Trophoblast cell (in vitro differentiated cells and primary cell): Measurements from ENCODE around the gene GINS3.

Experiments used
- DNase-seq, 2 donors: peaks; one replicate each; pipeline ENCODE4 v3.0.0-alpha.2; 2016
- H2AFZ ChIP-seq: 2 replicates; pipeline ENCODE4 v1.6.1; 2013; ENCODE audit warnings: low read length, moderate library complexity, mild to moderate bottlenecking; ENCODE audit not compliant: insufficient read depth, poor library complexity
- H2AK5ac ChIP-seq: 2 replicates; pipeline ENCODE4 v1.6.1; 2013; ENCODE audit warnings: mild to moderate bottlenecking, low read length
- H2BK120ac ChIP-seq: 2 replicates; pipeline ENCODE4 v1.6.1; 2013; ENCODE audit warnings: low read length, mild to moderate bottlenecking, moderate library complexity; ENCODE audit not compliant: insufficient read depth, poor library complexity
- H2BK12ac ChIP-seq: 2 replicates; pipeline ENCODE4 v1.6.1; 2013; ENCODE audit warnings: mild to moderate bottlenecking, low read length, moderate library complexity
- H2BK5ac ChIP-seq: 2 replicates; pipeline ENCODE4 v1.6.1; 2013; ENCODE audit warnings: low read length, low read depth, moderate library complexity, mild to moderate bottlenecking; ENCODE audit not compliant: poor library complexity
- H3K14ac ChIP-seq: 2 replicates; pipeline ENCODE4 v1.6.1; 2013; ENCODE audit warnings: mild to moderate bottlenecking, low read length
- H3K18ac ChIP-seq: 2 replicates; pipeline ENCODE4 v1.6.1; 2013; ENCODE audit warnings: mild to moderate bottlenecking, low read length
- H3K23ac ChIP-seq: 2 replicates; pipeline ENCODE4 v1.6.1; 2013; ENCODE audit warnings: low read length
- H3K27ac ChIP-seq: 2 replicates; pipeline ENCODE4 v1.5.1; 2013; ENCODE audit warnings: low read depth, mild to moderate bottlenecking, inconsistent platforms, low read length, moderate library complexity
- H3K27me3 ChIP-seq: 2 replicates; pipeline ENCODE4 v1.6.1; 2013; ENCODE audit warnings: inconsistent platforms, mild to moderate bottlenecking, low read length, moderate library complexity; ENCODE audit not compliant: insufficient read depth
- H3K36me3 ChIP-seq, 2 experiments: 1 replicate in 1 of 2; 2 replicates in 1 of 2; pipeline ENCODE4 v1.6.1; 2013; ENCODE audit warnings: low read length in 2 of 2, mild to moderate bottlenecking in 2 of 2, moderate library complexity in 1 of 2; ENCODE audit not compliant: insufficient read depth in 2 of 2, control insufficient read depth in 1 of 2
- H3K4ac ChIP-seq: 2 replicates; pipeline ENCODE4 v1.6.1; 2013; ENCODE audit warnings: low read depth, mild to moderate bottlenecking, low read length, moderate library complexity
- H3K4me1 ChIP-seq, 2 experiments: 1 replicate in 1 of 2; 2 replicates in 1 of 2; pipeline ENCODE4 v1.6.1; 2013; ENCODE audit warnings: low read length in 2 of 2, mild to moderate bottlenecking in 2 of 2, moderate library complexity in 1 of 2; ENCODE audit not compliant: insufficient read depth in 2 of 2, control insufficient read depth in 1 of 2
- H3K4me2 ChIP-seq: 2 replicates; pipeline ENCODE4 v1.6.1; 2013; ENCODE audit warnings: inconsistent platforms, mild to moderate bottlenecking, low read length, moderate library complexity
- H3K4me3 ChIP-seq: 2 replicates; pipeline ENCODE4 v1.5.1; 2013; ENCODE audit warnings: mild to moderate bottlenecking, low read depth, low read length, inconsistent platforms
- H3K79me1 ChIP-seq: one replicate; pipeline ENCODE4 v1.6.1; 2013; ENCODE audit warnings: low read length
- H3K79me2 ChIP-seq: 2 replicates; pipeline ENCODE4 v1.6.1; 2013; ENCODE audit warnings: low read length, mild to moderate bottlenecking; ENCODE audit not compliant: control insufficient read depth, insufficient read depth, poor library complexity
- H3K9ac ChIP-seq: 2 replicates; pipeline ENCODE4 v1.6.1; 2013; ENCODE audit warnings: mild to moderate bottlenecking, low read length
- H3K9me3 ChIP-seq: 2 replicates; pipeline ENCODE4 v1.6.1; 2013; ENCODE audit warnings: low read depth, mild to moderate bottlenecking, control low read depth, inconsistent platforms, low read length; ENCODE audit not compliant: insufficient read depth
- H4K12ac ChIP-seq: 2 replicates; pipeline ENCODE4 v1.6.1; 2013; ENCODE audit warnings: low read depth, mild to moderate bottlenecking, low read length, moderate library complexity
- H4K8ac ChIP-seq: 2 replicates; pipeline ENCODE4 v1.6.1; 2013; ENCODE audit warnings: low read depth, mild to moderate bottlenecking, low read length, moderate library complexity
- H4K91ac ChIP-seq: one replicate; pipeline ENCODE4 v1.6.1; 2013; ENCODE audit warnings: low read depth, mild to moderate bottlenecking, low read length, moderate library complexity
- WGBS: extraction: QIAGEN DNeasy Blood & Tissue Kit; methylation state at CpG from one replicate; pipeline ENCODE4 v1.1.7; 2013; ENCODE audit warnings: missing lambda C conversion rate; ENCODE audit not compliant: insufficient read length, insufficient coverage; ENCODE audit errors: extremely low coverage; 5-methylcytosine and 5-hydroxymethylcytosine counted together

The GINS3 gene

DNA sequence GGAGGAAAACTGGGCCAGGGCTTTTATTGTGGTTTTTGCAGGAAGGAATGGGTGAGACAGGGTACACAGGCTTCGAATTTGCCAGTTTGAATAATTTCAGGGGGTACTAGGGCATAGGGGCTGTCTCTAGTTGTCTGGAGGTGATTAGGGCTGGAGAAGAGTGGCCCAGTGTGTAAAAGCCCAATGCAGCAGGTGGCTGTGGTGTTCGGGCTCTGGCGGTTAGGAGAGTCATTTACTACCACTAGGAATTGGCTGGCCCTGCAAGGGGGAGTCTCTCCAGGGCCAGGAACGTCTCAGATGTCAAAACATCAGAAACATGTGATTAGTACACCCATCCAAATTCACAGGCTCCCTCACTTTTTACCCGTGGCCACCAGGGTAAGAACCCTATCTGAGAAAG, 50.3 kb downstream of the GINS3 start:
- no peaks in the 10 kb centered on the region for H3K36me3 ChIP-seq
- H3K9me3 ChIP-seq: peaks cover 4% of the 10 kb centered on the region
- no peak overlapping the region for H2AK5ac ChIP-seq
- H3K23ac ChIP-seq: no peak overlapping the region
- no peak overlapping the region for H4K91ac ChIP-seq
- no peak overlapping the region for H2BK5ac ChIP-seq
- H2BK120ac ChIP-seq: no peak overlapping the region
- H4K8ac ChIP-seq: no peak overlapping the region
- no peak overlapping the region for H3K14ac ChIP-seq
- WGBS: no CpG with 5 or more reads among the region's 5 CpGs
- H4K12ac ChIP-seq: no peak overlapping the region
- H3K18ac ChIP-seq: no peak overlapping the region
- no peak overlapping the region for H3K4ac ChIP-seq
- no peak overlapping the region for H3K9ac ChIP-seq
- no peaks in the 10 kb centered on the region for H3K79me1 ChIP-seq
- H2AFZ ChIP-seq: no peak overlapping the region
- H2BK12ac ChIP-seq: no peak overlapping the region
- H3K27me3 ChIP-seq: no peaks in the 10 kb centered on the region
- no peak overlapping the region for H3K4me3 ChIP-seq
- H3K79me2 ChIP-seq: no peaks in the 10 kb centered on the region
- no peak overlapping the region for H3K27ac ChIP-seq
- H3K4me1 ChIP-seq: no peaks in the 10 kb centered on the region
- no peak for DNase-seq
- no peak overlapping the region for H3K4me2 ChIP-seq

DNA sequence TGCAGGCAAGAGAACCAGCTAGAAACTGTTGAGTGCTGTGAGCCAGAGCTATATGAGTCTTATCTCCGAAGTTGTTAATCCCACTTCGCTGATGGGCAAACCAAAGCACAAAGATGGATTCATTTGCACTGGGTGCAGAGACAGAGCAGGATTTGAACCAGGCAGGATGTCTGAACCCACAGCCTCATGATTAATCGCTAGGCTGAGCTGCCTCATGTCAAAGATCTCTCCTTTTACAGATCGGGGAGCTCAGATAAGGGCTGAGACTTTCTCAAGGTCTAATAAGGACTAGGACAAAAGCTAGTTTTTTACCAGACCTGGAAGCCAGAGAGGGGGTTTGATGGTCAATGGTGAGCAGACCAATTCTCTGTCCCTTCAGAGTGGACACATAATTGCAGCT, 51.5 kb downstream of the GINS3 start:
- no CpG with 5 or more reads among the region's 4 CpGs for WGBS
- no peaks in the 10 kb centered on the region for H3K79me1 ChIP-seq

DNA sequence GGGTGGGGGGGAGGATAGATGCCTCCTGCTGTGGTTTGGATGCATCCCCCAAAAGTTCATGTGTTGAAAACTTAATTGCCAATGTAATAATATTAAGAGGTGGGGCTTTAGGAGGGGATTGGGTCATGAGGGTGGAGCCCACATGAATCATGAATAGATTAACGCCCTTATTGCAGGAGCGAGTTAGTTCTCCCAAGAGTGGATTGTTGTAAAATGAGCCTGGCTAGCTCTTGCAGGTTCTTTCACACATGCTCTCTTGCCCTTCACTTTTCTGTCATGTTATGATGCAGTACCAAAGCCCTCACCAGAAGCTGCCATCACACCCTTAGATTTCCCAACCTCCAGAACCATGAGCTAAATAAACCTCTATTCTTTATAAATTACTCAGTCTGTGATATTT, 52.0 kb downstream of the GINS3 start:
- Histone ChIP-seq H3K4ac (no peak overlapping the region), H3K18ac (no peak overlapping the region), H3K4me2 (no peak overlapping the region), H3K4me3 (no peak overlapping the region), H2BK5ac (no peak overlapping the region), H2AFZ (no peak overlapping the region), H3K79me1 (no peaks in the 10 kb centered on the region), H3K9ac (no peak overlapping the region), H2BK12ac (no peak overlapping the region), H4K12ac (no peak overlapping the region), H3K27ac (no peak overlapping the region), H3K79me2 (no peaks in the 10 kb centered on the region), H4K8ac (no peak overlapping the region), H4K91ac (no peak overlapping the region), H3K4me1 (no peaks in the 10 kb centered on the region), H3K23ac (no peak overlapping the region), H2AK5ac (no peak overlapping the region), H3K27me3 (no peaks in the 10 kb centered on the region), H3K36me3 (no peaks in the 10 kb centered on the region), H2BK120ac (no peak overlapping the region), H3K9me3 (no peaks in the 10 kb centered on the region), H3K14ac (no peak overlapping the region)
- DNase-seq: no peak
- no CpG with 5 or more reads among the region's 2 CpGs for WGBS

More for the DNA sequence above, 51.5 kb downstream of the GINS3 start:
- no peak overlapping the region for H2AK5ac ChIP-seq
- H2AFZ ChIP-seq: no peak overlapping the region
- no peak overlapping the region for H3K27ac ChIP-seq
- H3K27me3 ChIP-seq: no peaks in the 10 kb centered on the region
- no peaks in the 10 kb centered on the region for H3K4me1 ChIP-seq
- H3K4ac ChIP-seq: no peak overlapping the region
- H3K79me2 ChIP-seq: no peaks in the 10 kb centered on the region
- H2BK120ac ChIP-seq: no peak overlapping the region
- H2BK5ac ChIP-seq: no peak overlapping the region
- H3K9me3 ChIP-seq: no peaks in the 10 kb centered on the region
- no peak overlapping the region for H3K4me3 ChIP-seq
- no peak overlapping the region for H2BK12ac ChIP-seq
- H3K9ac ChIP-seq: peak overlapping the region; percentile 52
- H4K12ac ChIP-seq: no peak overlapping the region
- no peak overlapping the region for H4K91ac ChIP-seq
- no peaks in the 10 kb centered on the region for H3K36me3 ChIP-seq
- H3K4me2 ChIP-seq: no peak overlapping the region
- no peak overlapping the region for H3K14ac ChIP-seq
- no peak for DNase-seq
- H3K18ac ChIP-seq: no peak overlapping the region
- no peak overlapping the region for H3K23ac ChIP-seq
- no peak overlapping the region for H4K8ac ChIP-seq

DNA sequence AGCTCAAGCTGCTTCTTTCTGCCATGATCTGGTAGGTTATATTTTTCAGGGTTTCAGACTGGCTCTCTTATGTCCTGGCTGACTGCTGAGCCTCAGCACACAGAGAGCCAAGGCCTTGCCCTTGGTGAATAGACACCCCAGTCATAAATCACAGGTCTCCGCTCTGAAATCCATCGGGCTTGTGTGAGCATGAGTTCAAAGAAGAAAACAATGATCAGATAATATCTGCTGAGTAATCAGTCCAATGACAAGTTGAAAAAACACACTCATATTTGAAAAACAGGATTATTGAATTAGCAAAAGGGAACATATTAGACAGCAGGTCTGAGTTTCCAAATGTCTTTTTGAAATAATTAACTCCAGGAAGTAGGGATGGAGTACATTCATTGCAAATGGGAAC, 56.6 kb downstream of the GINS3 start:
- H3K79me1 ChIP-seq: no peaks in the 10 kb centered on the region
- no peaks in the 10 kb centered on the region for H3K9me3 ChIP-seq
- no CpG with 5 or more reads among the region's 2 CpGs for WGBS
- H3K4me1 ChIP-seq: no peaks in the 10 kb centered on the region
- DNase-seq: no peak
- H3K14ac ChIP-seq: no peak overlapping the region
- no peak overlapping the region for H3K23ac ChIP-seq
- H2BK12ac ChIP-seq: no peak overlapping the region
- H3K79me2 ChIP-seq: no peaks in the 10 kb centered on the region
- no peak overlapping the region for H3K4ac ChIP-seq
- H3K27me3 ChIP-seq: no peaks in the 10 kb centered on the region
- H3K18ac ChIP-seq: no peak overlapping the region
- H2AFZ ChIP-seq: no peak overlapping the region
- H4K8ac ChIP-seq: no peak overlapping the region
- H2BK120ac ChIP-seq: no peak overlapping the region
- H3K9ac ChIP-seq: no peak overlapping the region
- no peak overlapping the region for H3K4me2 ChIP-seq
- H4K91ac ChIP-seq: no peak overlapping the region
- no peak overlapping the region for H3K4me3 ChIP-seq
- no peak overlapping the region for H4K12ac ChIP-seq
- no peaks in the 10 kb centered on the region for H3K36me3 ChIP-seq
- H2AK5ac ChIP-seq: no peak overlapping the region
- H3K27ac ChIP-seq: no peak overlapping the region
- H2BK5ac ChIP-seq: no peak overlapping the region
